ENCODE measurements around the gene CFAP20DC.

Gene CFAP20DC

GRCh38 chr3:58794750-58795149, 255.1 kb downstream of the CFAP20DC start:
- DNase-seq: no peak

GRCh38 chr3:58793938-58794337, 255.9 kb downstream of the CFAP20DC start:
- DNase-seq: no peak

GRCh38 chr3:58792921-58793451, 256.8 kb downstream of the CFAP20DC start:
- DNase-seq: no peak

GRCh38 chr3:58789385-58789784, 260.4 kb downstream of the CFAP20DC start:
- DNase-seq: no peak

- DNase-seq: no peak
Measured at GRCh38 chr3:58784888-58785287, 264.9 kb downstream of the CFAP20DC start.

- DNase-seq: no peak
Measured at GRCh38 chr3:58784425-58784824, 265.4 kb downstream of the CFAP20DC start.

- DNase-seq: no peak
Measured at GRCh38 chr3:58783845-58784244, 266.0 kb downstream of the CFAP20DC start.

GRCh38 chr3:58779934-58780333, 269.9 kb downstream of the CFAP20DC start:
- no peak for DNase-seq

GRCh38 chr3:58776231-58776630, 273.6 kb downstream of the CFAP20DC start:
- DNase-seq: no peak

- no peak for DNase-seq
Measured at GRCh38 chr3:58772462-58772861, 277.4 kb downstream of the CFAP20DC start.

- DNase-seq: no peak
Measured at GRCh38 chr3:58769065-58769464, 280.8 kb downstream of the CFAP20DC start.

- DNase-seq: no peak
Measured at GRCh38 chr3:58766587-58767282, 283.1 kb downstream of the CFAP20DC start.

GRCh38 chr3:58755150-58755549, 294.7 kb downstream of the CFAP20DC start:
- DNase-seq: no peak

- no peak for DNase-seq
Measured at GRCh38 chr3:58754074-58754473, 295.8 kb downstream of the CFAP20DC start.

GRCh38 chr3:58751882-58752567, 297.8 kb downstream of the CFAP20DC start:
- DNase-seq: no peak

- DNase-seq: no peak
Measured at GRCh38 chr3:58751235-58751634, 298.6 kb downstream of the CFAP20DC start.

- no peak for DNase-seq
Measured at GRCh38 chr3:58749948-58750347, 299.9 kb downstream of the CFAP20DC start.

GRCh38 chr3:58748024-58748423, 301.8 kb downstream of the CFAP20DC start:
- no peak for DNase-seq

- no peak for DNase-seq
Measured at GRCh38 chr3:58746758-58747157, 303.1 kb downstream of the CFAP20DC start.

- DNase-seq: no peak
Measured at GRCh38 chr3:58743296-58743695, 306.5 kb downstream of the CFAP20DC start.

GRCh38 chr3:58742239-58742638, 307.6 kb downstream of the CFAP20DC start:
- DNase-seq: no peak

GRCh38 chr3:58737644-58738043, 312.2 kb downstream of the CFAP20DC start:
- DNase-seq: no peak

GRCh38 chr3:58731673-58732072, 318.2 kb downstream of the CFAP20DC start:
- no peak for DNase-seq

- no peak for DNase-seq
Measured at GRCh38 chr3:58728723-58729122, 321.1 kb downstream of the CFAP20DC start.

All from stimulated activated naive CD4-positive, alpha-beta T cell (primary cell).